ENCODE measurements around the gene TMEM208.
A peak's percentile ranks its signal among the peaks of the same experiment; 100 is the strongest.

The TMEM208 gene

DNA sequence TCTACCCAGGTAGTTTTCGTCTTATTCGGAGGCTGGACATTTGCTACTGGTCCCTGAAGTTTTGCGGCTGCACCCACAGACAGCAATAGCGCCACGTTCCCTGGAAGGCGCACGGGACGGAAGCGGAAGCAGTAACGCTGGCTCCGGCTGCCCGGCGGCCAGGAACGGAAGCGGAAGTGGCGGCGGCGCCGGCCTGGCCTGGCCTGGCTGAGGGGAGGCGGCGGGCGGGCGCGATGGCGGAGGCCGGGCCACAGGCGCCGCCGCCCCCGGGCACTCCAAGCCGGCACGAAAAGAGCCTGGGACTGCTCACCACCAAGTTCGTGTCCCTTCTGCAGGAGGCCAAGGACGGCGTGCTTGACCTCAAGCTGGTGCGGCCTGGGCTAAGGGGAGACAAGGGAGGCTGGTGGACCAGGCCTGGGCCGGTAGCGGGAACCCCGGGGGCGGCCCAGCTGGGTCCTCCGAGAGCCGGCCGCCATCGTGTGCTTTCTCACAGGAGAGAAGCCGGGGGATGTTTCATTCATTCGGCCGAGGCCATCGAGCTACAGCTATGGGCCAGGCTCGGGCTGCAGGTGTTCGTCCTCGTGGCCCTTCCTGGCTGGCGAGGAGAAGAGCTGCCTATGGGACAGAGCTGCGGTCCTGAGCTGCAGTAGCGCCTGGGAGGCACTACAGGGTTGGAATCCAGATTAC lies 34.8 kb upstream of the TMEM208 start, which contains the start of gene E2F4:
Gene E2F4 (plus strand): TSS at position 161 of the 687 bp plus-strand sequence. CDS start 73 bp downstream, at position 234.
- peak; percentile 80 to 88 for DNase-seq (ENCODE audit: low read depth in 2 of 2)

DNA sequence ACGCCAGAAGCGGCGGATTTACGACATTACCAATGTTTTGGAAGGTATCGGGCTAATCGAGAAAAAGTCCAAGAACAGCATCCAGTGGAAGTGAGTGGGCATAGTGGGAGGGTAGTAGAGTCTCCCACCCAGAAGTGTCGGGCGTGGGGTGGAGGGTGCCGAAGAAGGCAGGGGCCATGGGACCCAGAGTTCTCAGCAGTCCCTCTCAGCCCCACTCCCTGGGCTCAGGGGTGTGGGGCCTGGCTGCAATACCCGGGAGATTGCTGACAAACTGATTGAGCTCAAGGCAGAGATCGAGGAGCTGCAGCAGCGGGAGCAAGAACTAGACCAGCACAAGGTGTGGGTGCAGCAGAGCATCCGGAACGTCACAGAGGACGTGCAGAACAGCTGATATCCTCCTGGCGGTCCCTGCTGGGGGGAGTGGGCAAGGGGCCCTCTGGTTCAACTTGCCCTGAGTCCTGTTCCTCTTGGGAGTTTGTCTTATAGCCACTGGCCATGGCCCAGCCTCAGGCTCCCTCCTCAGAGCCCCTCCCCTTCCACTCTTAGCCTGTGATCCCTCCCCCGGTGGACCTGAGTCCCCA lies 34.1 kb upstream of the TMEM208 start:
- DNase-seq (ENCODE audit: low read depth in 2 of 2), result no peak

DNA sequence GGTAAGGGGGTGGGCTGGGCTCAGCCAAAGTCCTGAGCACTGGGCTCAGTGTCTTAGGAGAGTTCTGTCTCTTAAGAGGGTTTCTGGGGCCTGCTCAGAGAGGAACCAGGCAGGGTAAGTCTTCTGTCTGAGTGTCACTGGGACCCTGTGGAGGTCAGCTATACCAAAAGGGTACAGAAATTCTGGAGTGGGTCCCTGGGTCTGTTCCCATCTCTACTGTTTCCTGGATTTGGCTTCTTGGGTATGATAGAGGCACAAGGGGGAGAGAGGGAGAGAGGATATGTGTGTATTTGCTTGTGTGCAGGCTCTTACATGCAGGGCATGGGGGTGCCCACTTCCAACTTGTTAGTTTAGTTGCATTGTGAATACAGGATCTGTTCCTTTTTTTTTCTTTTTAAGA lies 33.4 kb upstream of the TMEM208 start:
- DNase-seq (ENCODE audit: low read depth in 2 of 2), result no peak

DNA sequence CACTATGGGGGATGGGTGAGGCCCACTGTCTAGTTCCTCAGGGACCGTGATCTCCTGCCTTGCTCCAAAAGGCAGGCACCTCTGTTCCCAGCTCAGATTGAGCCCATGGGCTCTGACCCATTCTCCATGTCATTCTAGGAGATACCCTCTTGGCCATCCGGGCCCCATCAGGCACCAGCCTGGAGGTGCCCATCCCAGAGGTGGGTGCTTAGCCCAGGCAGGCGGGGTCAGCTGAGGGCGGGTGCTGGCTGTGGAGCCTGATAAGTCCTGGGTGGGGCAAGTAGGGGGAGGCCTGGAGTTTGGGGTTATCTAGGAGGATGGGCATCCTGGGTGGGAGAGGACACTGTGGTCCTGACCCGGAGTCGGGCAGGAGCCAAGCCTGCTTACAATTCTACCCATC lies 32.7 kb upstream of the TMEM208 start:
- DNase-seq (ENCODE audit: low read depth in 2 of 2), result no peak

DNA sequence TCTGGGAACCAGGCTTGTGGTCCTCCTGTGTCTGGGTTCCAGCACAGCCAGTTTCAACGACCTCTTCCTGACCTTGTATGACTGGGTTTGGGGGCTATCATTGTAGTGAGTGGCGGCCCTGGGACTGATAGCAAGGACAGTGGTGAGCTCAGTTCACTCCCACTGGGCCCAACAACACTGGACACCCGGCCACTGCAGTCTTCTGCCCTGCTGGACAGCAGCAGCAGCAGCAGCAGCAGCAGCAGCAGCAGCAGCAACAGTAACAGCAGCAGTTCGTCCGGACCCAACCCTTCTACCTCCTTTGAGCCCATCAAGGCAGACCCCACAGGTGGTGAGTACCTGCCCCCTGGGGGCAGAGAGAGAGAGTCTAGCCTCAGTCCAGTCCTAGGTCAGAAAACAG lies 31.3 kb upstream of the TMEM208 start:
- DNase-seq (ENCODE audit: low read depth in 2 of 2), result no peak

DNA sequence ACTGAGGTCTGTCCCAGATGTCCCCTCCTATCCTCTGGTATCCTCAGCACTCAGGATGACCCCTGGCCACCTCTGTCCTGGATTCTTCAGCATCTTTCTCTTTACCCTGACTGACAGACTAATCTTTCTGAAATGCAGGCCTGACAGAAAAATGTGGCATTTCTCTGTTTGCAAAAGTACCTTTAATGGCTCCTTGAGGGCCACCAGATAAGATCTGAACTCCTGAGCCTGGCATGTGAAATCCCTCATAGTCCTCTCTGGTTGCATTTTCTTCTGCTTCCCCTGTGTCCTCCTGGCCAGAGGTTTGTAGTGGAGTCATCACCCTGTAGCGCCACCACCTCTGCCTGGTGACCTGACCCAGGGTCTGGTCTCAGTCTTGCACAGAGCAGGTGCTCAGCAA lies 30.0 kb upstream of the TMEM208 start:
- DNase-seq (ENCODE audit: low read depth in 2 of 2), result no peak

DNA sequence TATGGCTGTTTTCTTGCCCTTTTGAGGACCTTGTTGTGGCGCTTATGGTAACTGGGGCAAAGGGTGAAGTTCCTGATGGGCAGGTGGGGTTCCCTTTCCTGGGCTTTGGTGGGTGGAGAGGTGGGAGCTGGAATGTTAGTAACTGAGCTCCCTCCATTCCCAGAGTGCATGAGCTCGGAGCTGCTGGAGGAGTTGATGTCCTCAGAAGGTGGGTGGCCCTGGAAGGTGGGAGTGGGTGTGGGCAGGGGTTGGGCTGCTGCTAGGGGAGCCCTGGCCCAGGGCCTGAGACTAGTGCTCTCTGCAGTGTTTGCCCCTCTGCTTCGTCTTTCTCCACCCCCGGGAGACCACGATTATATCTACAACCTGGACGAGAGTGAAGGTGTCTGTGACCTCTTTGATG lies 29.2 kb upstream of the TMEM208 start:
- DNase-seq (ENCODE audit: low read depth in 2 of 2), result no peak

DNA sequence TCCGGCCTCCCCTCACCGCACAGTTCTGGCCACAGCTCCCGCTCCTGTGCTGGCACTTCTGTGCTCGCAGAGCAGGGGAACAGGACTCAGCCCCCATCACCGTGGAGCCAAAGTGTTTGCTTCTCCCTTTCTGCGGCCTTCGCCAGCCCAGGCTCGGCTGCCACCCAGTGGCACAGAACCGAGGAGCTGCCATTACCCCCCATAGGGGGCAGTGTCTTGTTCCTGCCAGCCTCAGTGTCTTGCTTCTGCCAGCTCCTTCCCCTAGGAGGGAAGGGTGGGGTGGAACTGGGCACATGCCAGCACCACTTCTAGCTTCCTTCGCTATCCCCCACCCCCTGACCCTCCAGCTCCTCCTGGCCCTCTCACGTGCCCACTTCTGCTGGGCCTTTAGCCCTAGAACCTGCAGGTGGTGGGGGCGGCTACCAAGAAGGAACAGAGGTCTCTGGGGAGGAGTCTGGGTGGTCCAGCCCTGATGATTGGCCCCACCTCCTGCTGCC lies 28.6 kb upstream of the TMEM208 start:
- DNase-seq (ENCODE audit: low read depth in 2 of 2), result no peak

DNA sequence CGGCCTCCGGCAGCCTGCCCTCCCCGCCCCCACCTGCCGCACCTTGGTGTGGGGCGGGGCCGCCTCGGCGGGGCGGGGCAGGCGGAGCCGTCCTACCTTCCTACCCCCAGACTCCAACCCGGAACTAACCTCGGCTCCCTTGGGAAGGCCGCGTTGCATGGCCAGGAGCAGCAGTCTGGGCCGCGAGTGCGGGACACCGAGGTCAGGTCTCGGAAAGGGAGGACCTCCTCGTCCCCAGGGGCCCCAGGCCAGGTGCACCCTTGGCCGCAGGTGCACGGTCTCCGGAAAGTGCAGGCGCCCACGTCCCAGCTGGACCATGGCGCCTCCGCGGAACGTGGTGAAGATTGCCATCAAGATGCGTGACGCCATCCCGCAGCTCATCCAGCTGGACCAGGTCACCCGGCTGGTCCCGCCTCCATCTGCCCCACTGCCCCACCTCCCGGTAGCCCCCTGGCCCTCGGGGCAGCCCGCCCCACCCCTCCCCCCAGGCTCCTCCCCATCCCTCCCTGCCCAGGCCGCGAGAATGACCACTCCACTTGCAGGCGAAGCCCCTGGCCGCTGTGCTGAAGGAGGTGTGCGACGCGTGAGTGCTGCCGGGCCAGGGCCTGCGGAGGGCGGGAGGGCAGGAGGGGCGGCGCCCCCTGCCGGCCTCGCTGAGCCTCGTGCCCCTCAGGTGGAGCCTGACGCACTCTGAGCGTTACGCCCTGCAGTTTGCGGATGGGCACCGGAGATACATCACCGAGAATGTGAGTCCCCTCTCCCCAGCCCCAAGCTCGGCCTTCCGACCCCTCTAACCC lies 27.7 kb upstream of the TMEM208 start, which contains the start of gene ELMO3:
Gene ELMO3 (plus strand): TSS at position 121 of the 797 bp plus-strand sequence. CDS start 196 bp downstream, at position 317.
- DNase-seq (ENCODE audit: low read depth in 2 of 2), result no peak

DNA sequence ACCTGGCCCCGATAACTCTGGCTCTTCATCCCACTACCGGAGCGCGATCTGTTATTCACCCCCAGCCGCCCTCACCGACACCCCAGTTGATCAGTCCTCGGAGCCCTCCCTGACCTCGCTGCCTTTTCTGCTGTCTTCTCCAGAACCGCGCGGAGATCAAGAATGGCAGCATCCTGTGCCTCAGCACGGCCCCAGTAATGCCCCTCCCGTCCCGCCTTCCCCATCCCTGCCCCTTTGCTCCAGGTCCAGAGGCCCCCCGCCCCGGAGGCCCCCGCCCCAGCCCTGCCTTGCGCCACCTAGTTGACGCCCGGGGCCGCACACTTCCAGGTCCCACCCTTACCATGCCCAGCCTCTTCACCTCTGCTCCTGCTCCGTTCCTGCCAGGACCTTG lies 27.1 kb upstream of the TMEM208 start:
- DNase-seq (ENCODE audit: low read depth in 2 of 2), result no peak

DNA sequence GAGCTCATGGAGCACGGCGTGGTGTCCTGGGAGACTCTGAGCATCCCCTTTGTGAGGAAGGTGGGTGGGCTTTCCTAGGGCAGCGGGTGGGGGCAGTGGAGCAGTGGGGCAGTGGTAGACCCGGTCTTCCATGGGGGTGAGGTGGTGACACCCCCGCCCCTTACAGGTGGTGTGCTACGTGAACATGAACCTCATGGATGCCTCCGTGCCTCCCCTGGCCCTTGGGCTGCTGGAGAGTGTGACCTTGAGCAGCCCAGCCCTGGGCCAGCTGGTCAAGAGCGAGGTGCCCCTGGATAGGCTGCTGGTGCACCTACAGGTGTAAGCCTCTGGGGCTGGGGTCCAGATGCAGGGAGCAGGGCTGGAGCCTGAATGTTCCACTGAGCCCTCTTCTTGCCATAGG lies 26.4 kb upstream of the TMEM208 start:
- DNase-seq (ENCODE audit: low read depth in 2 of 2), result no peak

DNA sequence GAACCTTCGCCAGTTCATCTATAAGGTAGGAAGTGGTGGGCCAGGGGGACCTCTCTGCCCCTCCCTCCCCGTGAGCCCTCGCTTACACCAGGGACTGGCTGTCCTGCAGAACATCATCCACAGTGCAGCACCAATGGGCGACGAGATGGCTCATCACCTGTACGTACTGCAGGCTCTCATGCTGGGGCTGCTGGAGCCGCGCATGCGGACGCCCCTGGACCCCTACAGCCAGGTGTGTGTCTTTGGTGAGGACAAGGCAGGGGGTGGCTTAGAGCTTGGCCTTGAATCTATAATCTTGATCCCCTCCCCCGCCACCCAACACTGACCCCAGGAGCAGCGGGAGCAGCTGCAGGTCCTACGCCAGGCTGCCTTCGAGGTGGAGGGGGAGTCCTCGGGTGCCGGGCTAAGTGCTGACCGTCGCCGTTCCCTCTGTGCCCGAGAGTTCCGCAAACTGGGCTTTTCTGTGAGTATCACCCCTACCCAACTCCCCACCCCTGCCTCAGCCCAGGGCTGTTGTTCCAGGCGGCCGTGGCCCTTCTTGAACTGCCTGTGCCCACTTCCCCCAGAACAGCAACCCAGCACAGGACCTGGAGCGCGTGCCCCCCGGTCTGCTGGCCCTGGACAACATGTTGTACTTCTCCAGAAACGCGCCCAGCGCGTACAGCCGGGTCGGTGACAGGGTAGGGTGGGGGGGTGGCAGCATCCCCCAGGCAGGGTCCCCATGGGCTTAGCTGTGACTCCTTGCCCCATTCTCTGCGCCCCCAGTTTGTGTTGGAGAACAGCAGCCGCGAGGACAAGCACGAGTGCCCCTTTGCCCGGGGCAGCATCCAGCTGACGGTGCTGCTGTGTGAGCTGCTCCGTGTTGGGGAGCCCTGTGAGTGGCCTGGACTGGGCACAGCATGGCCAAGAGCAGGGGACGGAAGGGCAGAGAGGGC lies 25.3 kb upstream of the TMEM208 start:
- DNase-seq (ENCODE audit: low read depth in 2 of 2), result no peak

DNA sequence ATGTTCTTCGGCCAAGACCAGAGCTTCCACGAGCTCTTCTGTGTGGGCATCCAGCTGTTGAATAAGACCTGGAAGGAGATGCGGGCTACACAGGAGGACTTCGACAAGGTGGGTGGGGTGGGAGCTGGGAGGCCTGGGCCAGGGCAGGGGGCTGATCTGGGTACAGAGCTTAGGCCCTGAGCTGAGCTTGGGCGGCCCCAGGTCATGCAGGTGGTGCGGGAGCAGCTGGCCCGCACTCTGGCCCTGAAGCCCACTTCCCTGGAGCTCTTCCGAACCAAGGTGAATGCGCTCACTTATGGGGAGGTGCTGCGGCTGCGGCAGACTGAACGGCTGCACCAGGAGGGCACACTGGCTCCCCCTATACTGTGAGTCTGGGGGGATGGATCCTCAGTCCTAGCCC lies 24.5 kb upstream of the TMEM208 start:
- DNase-seq (ENCODE audit: low read depth in 2 of 2), result no peak

DNA sequence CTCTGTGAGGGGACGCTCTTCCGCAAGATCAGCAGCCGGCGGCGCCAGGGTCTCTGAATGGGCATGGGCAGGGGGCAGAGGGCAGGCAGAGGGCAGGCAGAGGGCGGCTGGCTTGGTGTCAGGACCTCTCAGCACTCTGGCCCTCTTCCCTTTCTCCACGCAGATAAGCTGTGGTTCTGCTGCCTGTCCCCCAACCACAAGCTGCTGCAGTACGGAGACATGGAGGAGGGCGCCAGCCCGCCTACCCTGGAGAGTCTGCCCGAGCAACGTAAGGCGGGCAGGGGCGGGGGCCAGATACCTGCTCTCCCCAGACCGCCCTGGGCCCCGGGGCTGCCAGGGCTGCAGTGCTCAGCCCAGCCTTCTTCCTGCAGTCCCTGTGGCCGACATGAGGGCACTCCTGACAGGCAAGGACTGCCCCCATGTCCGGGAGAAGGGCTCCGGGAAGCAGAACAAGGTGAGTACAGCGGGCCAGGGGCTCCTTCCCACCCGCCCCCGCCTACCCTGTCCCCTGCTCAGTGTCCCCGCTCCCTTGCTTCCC lies 23.9 kb upstream of the TMEM208 start:
- DNase-seq (ENCODE audit: low read depth in 2 of 2), result no peak

DNA sequence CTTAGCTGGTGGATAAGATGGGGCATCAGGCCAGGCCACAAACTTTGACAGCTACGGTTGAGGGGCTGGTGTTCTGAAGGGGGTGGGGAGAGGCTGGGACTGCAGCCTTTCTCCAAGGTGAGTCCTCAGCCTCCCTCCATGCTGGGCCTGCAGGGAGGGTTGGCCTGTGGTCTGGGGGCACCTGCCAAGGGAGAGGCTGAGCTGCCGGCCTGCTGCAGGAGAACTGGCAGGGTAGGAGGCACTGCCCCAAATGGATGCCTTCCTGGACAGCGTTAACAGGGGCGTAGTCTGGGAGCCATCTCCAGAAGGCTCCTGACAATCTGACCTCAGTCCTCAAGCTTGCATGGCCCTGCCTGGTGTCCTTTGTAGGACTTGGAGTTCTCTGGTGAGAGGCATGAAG lies 22.9 kb upstream of the TMEM208 start:
- DNase-seq (ENCODE audit: low read depth in 2 of 2), result no peak

DNA sequence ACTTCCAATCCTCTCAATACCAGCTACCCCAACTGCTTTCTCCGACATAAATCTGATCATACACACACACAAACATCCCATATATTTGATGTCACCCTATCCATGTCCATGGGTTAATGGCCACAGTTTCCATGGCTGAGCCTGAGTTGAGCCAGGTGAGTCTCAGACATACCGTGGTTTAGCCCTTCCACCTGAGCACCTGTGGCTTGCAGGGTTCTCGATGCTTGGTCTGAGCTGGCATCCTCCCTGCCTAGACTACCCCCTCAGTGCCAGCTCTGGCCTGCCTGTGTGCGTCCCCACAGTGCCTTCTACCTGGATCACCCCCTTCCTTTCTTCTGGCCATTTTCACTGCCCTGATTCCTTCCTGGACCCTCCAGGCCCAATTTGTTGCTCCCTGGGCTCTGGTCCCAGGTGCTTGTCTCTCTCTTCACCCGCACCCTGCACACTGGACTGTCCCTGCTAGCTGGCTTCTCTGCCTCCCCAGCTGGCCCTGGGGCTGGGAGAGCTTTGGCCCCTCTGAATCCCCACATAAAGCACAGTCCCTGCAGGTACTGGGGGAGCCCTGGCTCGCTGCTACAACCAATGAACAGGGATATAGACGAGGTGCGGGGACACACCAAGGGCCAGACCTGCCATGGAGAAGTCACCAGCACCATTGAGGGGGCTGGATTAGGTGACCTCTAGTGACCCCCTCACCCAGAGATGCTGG lies 20.6 kb upstream of the TMEM208 start:
- no peak for DNase-seq (ENCODE audit: low read depth in 2 of 2)

DNA sequence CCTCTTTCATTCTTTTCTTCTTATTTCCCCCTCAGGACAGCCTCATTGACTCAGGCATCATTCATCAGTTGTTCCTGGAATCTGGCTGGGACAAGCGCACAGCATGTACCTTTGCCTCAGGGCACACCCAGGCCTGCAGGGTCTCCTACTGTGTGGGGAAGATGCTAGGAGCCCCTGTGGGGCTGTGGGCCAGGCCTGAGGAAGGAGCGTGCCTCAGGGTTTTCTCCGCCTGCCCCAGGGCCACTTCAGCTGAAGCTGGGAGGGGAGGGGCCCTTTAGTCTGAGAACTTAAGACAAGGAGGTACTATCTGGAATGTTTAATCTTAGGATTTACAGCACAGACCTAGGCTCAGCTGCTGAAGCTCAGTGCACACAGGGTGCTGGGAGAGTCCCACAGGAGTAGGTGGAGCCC lies 20.1 kb upstream of the TMEM208 start:
- no peak for DNase-seq (ENCODE audit: low read depth in 2 of 2)

DNA sequence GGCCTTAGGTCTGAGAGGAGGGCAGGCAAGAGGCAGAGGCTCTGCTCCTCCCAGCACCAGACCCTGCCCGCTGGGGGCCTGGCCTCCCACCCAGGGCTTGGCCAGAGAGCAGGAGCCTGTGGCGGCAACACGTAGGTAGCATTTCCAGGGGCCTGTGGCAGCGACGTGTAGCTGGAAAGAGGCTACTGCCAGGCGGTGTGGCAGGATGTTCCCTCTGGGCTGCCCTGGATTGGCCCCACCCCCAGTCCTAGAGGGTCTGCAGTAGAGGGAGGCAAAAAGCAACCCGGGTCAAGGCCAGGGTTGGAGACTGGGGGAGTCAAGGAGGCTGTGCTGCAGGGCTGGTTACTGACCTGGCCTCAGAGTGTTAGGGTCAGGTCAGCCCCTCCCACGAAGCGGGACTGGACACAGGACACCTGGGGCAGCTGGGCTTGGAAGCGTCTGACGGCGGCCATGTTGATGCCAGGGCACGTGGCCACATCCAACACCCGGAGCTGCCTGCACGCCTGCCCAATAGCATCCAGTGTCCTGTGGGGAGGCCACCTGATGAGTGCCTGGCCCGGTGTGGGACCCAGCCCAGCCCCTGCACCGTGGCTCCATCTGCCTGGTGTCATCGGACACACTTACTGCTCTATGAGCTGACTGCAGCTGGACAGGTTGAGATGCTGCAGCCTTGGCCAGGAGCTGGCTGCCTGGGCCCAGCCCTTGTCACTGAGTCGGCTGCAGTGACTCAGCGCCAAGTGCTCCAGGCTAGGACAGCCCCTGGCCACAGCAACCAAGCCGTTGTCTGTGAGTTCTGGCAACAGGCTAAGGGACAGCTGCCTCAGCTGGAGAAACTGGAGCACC lies 19.5 kb upstream of the TMEM208 start:
- no peak for DNase-seq (ENCODE audit: low read depth in 2 of 2)

DNA sequence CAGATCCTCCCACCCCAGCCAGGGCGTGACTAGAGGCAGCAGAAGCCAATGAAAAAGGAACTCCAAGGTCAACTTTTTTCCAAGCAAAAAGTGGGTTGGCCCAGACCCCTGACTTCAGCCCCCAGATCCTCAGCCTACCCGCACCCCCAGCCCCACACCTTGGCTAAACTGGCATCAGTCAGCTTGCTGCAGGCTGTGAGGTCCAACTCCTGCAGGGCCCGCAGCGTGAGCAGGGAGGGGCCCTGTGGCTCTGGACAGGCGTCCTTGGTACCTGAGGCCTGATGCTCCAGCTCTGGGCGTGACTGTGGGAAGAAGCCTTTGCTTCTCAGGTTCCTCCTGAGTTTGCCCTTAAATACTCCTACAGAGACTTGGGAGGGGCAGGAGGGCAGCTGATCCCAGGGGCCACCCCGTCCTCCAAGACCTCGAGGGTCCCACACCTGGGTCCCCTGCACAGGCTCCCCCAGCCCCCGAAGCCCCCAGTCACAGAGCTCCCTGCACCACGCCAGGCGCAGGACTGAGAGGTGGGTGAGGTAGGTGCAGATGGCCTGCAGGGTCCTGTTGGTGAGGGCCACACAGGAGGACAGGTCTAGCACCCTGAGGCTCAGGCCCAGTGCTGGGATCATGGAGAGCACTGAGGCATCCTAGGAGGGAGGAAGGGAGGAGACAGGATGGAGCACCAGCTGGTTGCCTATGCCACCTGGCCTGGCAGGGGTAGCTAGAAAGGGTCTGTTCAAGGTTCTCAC lies 18.6 kb upstream of the TMEM208 start:
- DNase-seq (ENCODE audit: low read depth in 2 of 2), result no peak
